Hippocampal formation (tissue), 2 donors: ENCODE results near the gene ZBTB7C.

Experiments used
- DNase-seq, 2 donors: peaks; one replicate each; lab custom pipeline; 2025; lab: John Stamatoyannopoulos, UW

Gene ZBTB7C

DNA sequence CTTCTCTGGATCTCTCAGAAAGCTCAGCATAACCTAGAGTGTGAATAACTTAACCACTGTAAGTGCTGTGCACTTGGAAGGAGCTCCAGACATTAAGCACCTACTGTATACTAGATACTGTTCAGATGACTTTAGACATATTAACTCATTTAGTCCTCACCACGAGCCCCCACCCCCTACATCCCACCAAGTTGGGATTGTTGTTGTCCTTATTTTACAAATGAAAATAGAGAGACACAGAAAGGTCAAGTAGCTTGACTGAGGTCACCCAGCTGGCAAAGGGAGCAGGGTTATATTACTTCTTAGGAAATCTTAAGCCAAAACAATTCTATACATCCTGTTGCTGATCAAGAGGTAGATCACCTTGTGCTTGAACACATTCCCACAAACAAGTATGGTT, 244.5 kb downstream of the ZBTB7C start:
- DNase-seq: no peak

DNA sequence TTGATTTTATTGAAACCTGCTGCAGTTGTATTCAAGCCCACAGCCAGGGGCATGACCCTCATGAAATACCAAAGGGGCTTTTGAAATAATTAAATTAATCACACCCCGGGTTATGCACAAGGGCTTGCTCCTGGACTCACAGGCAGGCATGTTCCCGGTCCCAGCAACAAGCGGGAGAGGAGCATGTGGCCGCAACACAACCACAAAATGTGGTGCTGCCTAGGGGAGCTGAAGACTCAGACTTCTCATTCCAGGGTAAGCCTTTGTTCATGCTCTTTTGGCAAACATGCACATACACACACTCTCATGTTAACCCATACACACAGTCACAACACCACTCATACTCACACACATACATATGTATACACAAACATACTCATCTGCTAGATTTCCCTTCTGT, 245.1 kb downstream of the ZBTB7C start:
- no peak for DNase-seq

DNA sequence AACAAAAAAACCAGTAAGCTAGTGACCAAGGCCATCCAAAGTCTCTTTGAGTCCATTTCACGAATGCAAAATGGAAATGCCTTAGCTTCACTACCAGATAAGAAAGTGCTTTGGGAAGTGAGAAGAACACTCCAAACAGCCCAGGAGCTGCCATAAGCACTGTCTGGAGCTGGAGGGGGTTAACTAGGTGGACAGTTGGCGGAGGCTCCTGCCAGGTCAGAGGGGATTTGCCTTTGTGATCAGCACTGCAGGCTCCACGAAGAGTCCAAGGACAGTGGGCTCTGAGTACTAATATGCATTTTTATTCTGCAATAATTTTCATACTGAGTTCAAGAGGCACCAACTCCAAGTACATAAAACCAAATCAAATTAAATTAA, 245.5 kb downstream of the ZBTB7C start:
- DNase-seq: no peak

DNA sequence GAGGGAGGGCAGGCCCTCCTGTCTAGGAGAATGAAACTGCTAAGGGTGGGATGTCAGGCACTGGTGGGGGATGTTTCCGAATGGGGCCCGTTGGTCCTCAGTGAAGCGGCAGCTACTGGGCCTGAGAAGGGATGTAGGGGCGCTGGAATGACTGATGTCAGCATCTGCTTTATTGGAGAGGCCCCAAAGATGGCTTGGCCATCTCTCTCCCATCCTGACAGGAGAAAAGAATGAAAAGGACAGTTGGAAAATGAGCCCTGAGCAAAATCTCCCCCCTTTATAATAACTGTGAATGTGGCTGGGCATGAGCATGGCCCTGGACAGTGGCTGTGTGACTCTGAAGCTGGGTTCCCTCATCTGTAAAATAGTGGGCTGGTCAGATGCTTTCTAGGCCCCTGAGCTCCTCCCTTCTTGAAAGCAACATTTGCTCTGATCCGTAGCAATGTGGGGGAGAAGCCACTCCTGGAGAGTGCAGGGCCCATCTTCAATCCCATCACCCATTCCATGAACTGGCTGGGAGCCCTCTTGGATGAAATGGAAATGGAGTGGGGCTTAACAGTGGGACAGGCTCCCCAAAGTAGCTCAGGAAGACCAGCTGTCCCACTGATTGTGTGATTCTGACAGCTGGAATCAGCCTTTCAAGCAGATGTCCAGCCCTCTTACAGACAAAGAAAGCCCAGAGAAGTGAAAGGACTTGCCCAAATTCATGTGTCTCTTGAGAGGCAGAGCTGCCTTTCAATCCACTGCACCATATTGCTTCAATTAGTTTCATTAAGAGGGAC, 246.0 kb downstream of the ZBTB7C start:
- DNase-seq: no peak

DNA sequence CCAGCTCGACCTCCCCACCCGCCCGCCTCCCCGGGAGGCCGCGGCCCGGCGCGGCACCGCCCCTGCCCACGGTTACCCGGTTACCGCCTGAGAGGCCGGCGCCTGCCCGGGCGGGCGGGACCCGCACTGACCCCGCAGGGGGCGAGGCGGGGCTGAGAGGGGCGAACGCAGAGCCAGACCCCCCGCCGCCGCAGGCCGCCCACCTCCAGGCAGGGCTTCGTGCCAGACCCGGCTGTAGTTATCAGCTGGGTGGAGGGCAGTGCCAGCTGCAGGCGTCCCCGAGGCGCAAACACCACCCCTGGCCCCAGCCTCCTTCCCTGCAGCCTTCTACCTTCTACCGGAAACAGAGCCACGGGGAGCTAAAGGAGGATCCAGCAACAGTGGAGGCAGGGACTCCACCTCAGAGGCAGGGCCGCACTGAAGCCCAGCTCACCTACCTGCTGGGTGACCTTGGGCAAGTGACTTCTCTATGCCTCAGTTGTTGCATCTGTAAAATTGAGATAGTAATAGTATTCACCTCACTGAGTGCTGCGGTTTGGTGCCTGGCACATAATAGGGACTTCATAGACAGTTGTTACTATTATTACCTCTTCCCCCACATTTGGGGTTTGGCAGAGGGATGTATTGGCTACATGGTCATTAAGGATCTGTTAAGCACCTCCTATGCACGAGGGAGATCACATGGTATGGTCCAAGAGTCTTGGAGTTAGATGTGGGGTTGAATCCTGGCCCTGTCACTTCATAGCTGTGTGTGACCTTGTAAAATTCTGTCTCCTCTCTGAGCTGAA, 247.1 kb downstream of the ZBTB7C start:
- no peak for DNase-seq

DNA sequence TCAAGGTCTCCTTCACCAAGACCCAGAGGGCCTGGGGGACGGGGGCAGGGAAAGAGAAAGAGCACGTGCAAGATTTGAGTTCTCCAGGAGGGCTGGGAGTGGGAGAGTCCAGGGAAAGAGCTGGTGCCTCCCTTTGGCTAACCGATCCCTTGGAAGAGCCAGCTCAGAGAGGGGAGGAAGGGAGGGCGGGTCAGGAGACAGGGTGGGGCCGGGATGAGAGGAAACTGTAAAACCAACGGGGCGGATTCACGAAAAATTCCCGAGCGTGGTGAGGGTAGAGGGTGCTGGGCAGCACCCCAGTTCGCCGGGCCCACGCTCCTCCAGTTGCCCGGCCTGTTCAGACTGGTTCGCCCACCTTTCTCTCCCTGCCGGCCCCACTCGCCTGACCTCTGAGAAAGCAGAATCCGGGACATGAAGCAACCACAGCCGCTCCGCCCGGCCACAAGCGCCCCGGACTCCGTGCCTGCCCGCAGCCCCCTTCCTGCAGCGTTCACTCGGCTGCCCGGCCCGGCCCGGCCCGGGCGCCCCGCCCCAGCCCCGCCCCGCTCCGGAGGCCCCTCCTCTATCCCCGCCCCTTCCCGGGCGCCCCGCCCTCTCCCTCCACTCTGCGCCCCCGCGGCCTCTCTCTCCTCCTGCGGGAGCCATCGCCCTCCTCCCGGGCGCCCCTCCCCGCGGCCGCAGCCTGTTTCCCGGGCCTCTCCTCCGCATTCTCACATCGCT, 247.8 kb downstream of the ZBTB7C start:
- DNase-seq: peak; percentile 28 to 69

DNA sequence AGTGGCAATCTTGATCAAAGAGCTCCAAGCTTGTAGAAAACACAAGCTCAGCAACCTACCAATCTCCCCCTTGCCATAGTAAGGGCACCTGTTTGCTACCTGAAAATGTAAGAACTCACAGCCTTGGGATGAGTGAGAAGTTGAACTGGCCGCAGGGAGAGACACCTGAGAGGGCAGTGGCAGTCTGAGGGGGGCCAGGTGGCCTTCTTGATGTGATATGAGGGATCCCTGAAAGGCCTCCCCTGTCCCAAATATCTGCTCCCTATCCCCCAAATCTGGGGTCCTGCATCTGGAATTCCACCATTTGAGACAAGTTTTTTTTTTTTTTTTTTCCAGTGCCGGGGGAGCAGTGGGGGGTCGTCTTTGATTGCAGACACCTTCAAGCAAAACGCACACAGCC, 248.6 kb downstream of the ZBTB7C start:
- no peak for DNase-seq

DNA sequence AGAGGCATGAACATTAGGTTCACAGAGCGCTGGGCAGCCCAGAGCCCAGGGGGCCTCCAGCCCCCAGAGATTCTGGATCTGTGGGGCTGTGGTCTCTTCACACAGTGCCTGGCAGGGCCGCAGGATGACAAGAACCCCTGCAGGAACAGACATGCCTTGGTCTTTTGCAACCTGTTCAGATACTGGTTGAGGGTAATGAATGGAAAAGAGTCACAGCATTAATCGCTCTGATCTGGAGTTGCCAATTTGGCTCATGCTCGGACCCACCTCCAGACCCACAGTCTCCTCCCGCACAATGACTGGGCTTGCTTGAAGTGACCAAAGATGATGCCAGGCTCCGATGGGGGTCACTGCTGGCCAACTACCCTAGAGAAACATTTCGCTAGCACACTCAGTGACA, 249.4 kb downstream of the ZBTB7C start:
- DNase-seq: no peak

DNA sequence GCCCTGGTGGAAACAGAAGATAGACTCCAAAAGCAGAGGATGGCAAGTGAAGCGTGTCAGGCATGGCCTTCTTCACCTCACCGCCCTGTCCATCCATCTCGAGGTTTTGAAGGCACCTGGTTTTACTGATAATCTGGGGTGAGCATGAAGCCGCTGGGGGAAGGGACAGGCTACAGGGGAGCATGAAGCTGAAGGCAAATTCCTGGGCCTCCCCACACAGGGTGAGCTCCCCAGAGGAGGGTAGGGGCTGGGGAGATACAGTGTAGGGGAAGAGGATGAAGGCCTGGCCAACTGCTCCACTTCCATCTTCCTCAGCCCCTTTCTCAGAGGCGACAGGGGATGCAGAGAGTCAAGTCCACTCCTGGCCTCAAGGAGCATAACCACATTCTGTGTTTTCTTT, 250.5 kb downstream of the ZBTB7C start:
- DNase-seq: no peak

DNA sequence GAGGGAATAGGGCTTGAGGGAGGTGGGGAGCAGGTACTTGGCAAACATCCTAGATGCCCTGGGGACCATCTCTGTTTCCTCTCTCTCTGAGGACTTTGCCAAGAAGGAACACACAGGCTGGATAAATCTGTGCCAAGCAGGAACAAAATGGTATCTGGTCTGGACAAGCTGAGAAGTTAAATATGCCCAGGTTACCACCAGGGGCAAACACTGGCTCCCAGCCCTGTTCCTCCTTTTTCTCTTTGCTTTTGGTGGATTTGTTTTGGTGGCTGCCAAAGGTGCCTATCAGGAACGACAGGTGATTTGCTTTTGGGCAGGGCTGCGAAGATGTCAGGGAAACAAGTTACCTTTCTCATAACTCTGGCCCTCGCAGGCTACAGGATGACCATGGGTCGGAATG, 251.2 kb downstream of the ZBTB7C start:
- DNase-seq: no peak

DNA sequence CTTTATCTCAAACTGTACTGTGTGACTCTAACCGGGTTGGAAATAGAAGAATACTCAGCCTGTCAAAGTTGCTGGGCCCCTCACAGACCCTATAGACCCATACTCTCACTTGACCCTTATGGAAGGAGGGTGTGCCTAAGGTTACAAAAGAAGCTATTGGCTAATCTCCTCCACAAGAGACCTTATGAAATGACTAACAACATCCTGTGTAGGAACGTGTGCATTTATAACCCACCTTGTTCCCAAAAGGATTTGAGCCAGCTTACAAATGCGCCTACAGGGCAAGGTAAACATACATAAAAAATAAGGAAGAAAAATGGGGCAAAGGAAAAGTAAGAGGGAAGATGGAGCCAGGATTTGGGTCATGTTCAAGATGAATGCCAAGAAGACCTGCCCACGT, 253.3 kb downstream of the ZBTB7C start:
- DNase-seq: no peak

DNA sequence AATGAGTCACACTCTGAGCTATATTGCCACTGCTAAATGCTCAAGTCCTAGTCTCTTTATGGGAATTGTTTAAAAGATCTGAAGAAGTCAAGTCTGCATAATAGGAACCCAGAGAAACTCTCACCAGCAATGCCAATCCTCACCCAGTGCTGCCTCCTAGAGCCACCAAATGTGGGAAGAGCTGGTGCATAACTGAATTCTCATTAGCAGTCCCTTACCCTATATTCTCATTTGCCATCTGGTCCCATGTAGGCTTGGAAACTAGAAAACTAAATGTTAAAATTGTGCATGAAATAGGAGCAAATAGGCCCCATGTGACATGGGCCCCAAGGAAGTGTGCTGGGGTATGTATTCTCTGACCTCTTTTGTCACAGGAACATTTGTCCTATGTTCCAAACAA, 254.4 kb downstream of the ZBTB7C start:
- DNase-seq: no peak

DNA sequence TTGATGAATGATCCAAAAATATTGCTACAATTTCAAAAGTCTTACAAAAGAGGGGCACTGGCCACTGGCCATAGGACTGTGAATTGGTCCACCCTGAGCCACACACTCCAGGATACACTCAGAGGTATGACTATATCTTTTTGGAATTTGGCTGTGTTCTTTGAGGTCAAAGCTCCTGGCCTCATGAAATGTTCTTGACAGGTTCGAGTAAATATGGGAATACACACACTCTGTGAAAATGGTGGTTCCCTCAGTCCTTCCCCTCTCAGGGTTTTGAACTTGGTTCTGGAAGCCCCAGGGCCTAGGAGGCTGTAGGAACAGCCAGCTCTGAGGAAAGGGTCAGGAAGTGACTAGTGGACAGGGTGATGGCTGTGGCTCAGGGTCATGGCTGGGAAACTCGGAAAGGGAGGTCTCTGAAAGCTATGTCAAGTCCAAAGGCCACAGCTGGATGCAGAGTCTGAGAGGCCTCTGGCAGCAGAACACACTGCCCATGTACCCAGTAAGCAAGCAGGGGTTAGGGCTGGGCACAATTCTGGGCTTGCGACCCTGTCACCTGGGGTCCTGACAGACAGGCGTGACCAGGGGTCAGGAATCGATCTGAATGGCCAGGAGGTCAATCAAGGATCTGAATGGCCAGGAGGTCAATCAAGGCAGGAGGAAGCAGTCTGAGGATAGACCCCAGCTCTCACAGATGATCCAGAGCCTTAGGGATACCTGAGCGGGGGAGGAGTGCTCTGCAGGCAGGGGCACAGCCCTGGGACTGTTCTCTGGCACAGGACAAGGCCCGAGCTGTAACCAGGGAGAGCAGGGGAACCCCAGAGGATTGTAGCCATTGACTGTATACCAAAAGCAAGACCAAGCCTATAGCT, 255.3 kb downstream of the ZBTB7C start:
- no peak for DNase-seq

DNA sequence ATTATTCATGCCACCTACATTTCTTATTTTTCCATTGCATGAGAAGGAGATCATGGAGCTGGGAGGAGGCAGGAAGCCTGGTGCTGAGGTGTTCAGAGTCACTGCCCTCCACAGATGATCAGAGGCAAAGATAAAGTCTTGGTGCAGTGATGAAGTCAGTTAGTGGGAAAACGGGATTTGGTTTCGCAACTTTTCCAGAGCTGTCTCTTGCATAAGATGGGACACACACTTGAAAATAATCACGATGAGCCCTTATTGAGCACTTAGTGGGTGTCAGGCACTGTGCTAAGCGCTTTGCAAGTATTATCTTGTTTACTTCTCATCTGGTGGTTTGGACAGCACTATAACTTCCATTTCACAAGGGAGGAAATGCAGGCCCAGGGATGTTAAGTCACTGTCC, 256.6 kb downstream of the ZBTB7C start:
- DNase-seq: no peak

DNA sequence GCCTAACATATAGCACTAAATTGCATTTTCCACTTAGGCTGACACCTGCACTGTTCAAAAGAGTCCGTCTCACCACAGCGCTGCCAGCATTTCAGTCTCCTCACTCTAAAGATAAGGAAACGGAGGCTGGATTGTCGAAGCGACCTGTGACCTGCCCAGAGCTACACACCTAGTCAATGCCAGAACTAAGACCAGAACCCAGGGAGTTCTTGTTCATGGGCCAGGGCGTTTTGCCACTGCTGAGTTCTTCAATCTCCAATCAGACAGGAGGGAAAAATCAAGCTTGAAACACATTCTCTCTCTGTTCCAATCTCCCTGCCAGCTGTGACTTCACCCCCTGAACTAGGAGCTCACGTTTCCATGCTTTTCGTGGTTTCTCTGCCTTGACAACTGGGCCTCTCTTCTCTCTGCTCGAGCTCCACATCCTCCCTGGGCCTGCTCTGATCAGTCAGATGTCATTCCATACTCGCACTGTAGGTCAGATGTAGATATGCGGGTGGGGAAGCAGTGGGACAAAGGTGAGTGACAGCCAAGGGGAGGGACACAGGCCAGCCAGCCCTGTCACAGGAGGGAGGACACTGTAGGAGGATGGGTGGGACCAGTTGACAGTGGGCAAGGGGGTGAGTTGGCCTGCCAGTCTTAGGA, 257.6 kb downstream of the ZBTB7C start:
- DNase-seq: no peak

DNA sequence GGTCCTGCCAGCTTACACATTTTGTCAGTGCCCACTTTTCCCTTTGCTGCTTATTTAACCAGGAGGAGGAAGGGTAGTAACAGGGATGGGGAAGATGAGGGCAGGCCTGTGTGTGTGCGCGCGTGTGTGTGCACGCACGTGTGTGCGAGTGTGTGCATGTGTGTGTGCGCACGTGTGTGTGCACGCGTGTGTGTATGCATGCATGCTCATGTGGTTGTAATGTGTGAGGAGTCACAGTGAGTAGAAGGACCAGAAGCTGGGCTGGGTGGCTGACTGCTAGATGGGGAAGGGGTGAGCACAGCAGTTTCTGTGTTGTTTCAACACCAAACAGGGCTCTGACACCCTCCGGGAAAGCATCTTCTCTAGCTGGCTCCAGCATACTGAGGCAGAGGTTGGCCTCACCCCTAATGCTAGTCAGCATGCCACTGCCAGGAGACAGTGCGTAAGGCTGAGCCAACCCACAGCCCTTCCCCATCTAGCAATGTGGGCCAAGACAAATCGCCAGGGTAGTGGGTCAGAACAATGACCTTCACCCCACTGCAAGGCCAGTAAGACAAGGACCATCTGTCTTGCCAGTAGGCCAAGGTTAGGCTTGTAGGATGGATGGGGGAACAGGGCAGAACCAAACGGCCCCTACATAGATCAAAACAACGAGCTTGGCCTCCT, 260.0 kb downstream of the ZBTB7C start:
- no peak for DNase-seq

DNA sequence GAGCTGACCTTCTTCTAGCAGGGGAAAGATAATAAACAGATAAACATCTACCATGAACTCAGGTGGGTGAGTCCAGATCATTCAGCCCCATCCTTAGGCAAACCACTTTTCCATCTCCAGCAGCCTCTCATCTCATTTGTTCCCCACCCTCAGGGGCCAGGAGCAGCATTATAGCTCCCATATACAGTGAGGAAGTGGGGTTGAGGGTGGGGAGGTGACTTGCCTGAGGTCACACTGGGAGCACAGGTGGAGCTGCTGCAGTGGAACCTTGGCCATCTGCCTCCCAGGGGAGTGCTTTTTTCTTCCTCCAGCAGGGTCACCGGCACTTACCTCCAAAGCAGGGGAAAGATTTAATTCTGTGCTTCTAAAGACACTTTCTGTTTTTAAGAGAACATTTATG, 266.2 kb downstream of the ZBTB7C start:
- DNase-seq: no peak

DNA sequence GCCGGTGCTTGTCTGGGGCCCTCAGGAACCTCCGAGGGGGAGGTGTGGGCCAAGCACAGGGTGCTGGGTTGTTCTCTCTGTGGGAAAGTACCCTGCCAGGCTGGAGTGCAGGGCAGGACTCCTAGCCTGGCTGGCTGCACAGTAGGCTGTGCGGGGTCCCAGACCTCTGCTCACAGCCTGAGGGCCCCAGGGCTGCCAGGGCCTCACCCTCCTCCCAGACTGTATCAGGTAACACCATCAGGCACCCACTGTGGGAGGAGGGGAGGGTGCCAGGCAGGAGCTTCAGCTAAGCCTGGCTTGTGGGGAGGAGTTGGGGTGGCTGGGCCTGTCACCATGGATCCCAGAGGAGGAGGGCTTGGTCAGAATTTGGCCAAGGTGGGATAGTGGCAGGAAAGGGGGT, 266.8 kb downstream of the ZBTB7C start:
- DNase-seq: no peak

DNA sequence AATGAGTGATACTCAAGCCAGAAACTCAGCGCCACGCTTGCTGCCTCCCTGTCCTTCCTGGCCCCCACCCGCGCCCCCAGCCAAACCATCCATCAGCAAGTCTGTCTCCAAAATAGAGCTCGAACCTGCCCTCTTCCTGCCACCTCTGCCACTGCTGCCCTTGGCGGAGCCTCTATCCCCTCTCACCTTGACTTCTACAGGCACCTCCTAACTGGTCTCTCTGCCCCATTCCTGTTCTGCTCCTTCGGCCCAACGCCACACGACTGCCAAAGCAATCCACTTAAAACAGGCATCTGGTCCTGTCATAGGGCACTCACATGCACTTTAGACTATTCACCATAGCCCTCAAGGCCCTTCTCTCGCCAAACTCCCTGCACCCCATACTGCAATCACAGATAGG, 268.5 kb downstream of the ZBTB7C start:
- no peak for DNase-seq

DNA sequence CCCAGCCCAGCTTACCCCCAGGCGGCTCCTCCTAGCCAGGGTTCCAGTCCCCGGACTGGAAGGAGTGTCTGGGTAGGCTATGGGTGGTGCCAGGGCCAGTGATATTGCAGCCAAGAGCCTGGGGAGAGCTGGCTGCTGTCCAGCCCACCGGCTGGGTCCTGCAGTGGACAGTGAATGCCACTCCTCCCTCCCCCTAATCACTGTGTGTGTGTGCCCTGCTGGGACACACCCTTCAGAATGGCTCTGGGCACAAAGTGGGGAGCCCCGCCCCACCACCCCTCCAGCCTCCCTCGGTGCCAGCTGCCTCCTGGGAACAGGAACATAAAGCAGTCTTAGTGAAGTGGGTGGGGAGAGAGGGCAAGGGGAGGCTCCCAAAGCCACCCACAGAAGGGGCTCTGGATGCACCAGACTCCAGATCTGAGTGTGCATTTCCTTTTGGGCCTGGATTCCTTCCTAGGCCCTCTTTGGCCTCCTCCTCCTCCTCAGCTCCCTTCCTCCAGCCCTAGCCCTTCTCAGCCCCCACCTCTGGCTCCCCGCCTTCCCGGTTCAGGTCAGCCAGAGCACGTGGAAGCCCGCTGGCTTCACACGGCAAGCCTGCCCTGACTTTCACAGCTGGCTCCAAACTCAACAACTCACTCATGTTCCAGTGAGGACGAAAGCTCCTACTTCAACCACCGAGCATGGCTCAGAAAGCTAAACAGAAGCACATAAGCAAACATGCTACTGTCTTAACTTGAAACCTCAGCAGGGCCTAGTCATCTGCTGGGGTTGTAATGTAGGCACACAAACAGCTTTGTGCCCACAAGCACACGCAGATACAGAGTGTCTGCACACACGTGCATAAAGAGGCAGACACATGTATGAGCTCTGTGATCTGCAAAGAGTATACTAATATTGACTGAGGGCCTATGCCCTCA, 269.5 kb downstream of the ZBTB7C start:
- DNase-seq: no peak
